DND-41 (cell line): ENCODE measurements around the gene CNTN5.

Experiments used
- ATAC-seq: fragments of 200-7000 bp; cut with Tn5 transposase; 3 replicates; pipeline ENCODE4 v1.9.1; 2021; ENCODE audit warnings: low read depth; ENCODE audit not compliant: insufficient read depth
- DNase-seq: peaks from one replicate; pipeline ENCODE4 v3.0.0-alpha.2; 2020
- H2AFZ ChIP-seq: 2 replicates; pipeline ENCODE4 v1.6.0; 2012; ENCODE audit warnings: low read depth, low read length
- H3K27ac ChIP-seq: 2 replicates; pipeline ENCODE4 v1.5.1; 2012; ENCODE audit warnings: low read length, inconsistent platforms
- H3K27me3 ChIP-seq: fragments of 200-600 bp; sonication (generic); 2 replicates; pipeline ENCODE4 v1.6.0; 2012; ENCODE audit warnings: low read length, mild to moderate bottlenecking, inconsistent platforms; ENCODE audit not compliant: insufficient read depth, poor library complexity
- H3K36me3 ChIP-seq: 2 replicates; pipeline ENCODE4 v1.5.1; 2012; ENCODE audit warnings: low read length, inconsistent platforms; ENCODE audit not compliant: insufficient read depth
- H3K4me1 ChIP-seq: 2 replicates; pipeline ENCODE4 v1.5.1; 2012; ENCODE audit warnings: mild to moderate bottlenecking, low read length; ENCODE audit not compliant: insufficient read depth
- H3K4me2 ChIP-seq: 2 replicates; pipeline ENCODE4 v1.6.0; 2012; ENCODE audit warnings: mild to moderate bottlenecking, moderate library complexity, low read length, inconsistent platforms; ENCODE audit not compliant: insufficient read depth
- H3K4me3 ChIP-seq, 2 experiments: fragments of 200-600 bp in 1 of 2; shearing (Covaris generic) in 1 of 2; 2 replicates each; pipeline ENCODE4 v1.5.1; 2012 to 2016; ENCODE audit warnings: inconsistent platforms in 2 of 2, low read length in 2 of 2, mild to moderate bottlenecking in 2 of 2, low read depth in 1 of 2, moderate library complexity in 1 of 2
- H3K79me2 ChIP-seq: 2 replicates; pipeline ENCODE4 v1.6.0; 2012; ENCODE audit warnings: low read length, inconsistent platforms; ENCODE audit not compliant: insufficient read depth
- H3K9ac ChIP-seq: 2 replicates; pipeline ENCODE4 v1.6.0; 2012; ENCODE audit warnings: low read depth, mild to moderate bottlenecking, inconsistent platforms, low read length, moderate library complexity
- H3K9me3 ChIP-seq: 2 replicates; pipeline ENCODE4 v1.5.1; 2012; ENCODE audit warnings: low read length, moderate library complexity, mild to moderate bottlenecking, inconsistent platforms; ENCODE audit not compliant: insufficient read depth, severe bottlenecking
- H4K20me1 ChIP-seq: 2 replicates; pipeline ENCODE4 v1.6.0; 2012; ENCODE audit warnings: low read length; ENCODE audit not compliant: insufficient read depth
- CTCF ChIP-seq: IDR thresholded peaks from 2 replicates; pipeline ENCODE4 v1.5.1; 2012; ENCODE audit warnings: borderline replicate concordance, low read length, moderate library complexity, mild to moderate bottlenecking; ENCODE audit not compliant: poor library complexity, severe bottlenecking; ENCODE audit errors: extremely low read depth
- EZH2 ChIP-seq: IDR thresholded peaks from 3 replicates; pipeline ENCODE4 v1.6.1; 2012; ENCODE audit warnings: borderline replicate concordance, low read depth, mild to moderate bottlenecking, moderate library complexity, low read length, inconsistent platforms; ENCODE audit not compliant: severe bottlenecking

Gene CNTN5

GRCh38 chr11:99781074-99781473 is 760.3 kb downstream of the CNTN5 start:
- ATAC-seq, result no peak
- Histone ChIP-seq H3K27me3 (no peaks in the 10 kb centered on the region), H3K9me3 (no peaks in the 10 kb centered on the region), H3K36me3 (no peaks in the 10 kb centered on the region), H3K79me2 (no peaks in the 10 kb centered on the region), H4K20me1 (no peaks in the 10 kb centered on the region), H3K27ac (no peak overlapping the region), H3K4me3 (no peak overlapping the region), H3K9ac (no peak overlapping the region), H3K4me1 (no peaks in the 10 kb centered on the region), H3K4me2 (no peak overlapping the region), H2AFZ (no peak overlapping the region)
- no peak for DNase-seq
- TF ChIP-seq EZH2, result no peak
- TF ChIP-seq CTCF, result no peak

DNA sequence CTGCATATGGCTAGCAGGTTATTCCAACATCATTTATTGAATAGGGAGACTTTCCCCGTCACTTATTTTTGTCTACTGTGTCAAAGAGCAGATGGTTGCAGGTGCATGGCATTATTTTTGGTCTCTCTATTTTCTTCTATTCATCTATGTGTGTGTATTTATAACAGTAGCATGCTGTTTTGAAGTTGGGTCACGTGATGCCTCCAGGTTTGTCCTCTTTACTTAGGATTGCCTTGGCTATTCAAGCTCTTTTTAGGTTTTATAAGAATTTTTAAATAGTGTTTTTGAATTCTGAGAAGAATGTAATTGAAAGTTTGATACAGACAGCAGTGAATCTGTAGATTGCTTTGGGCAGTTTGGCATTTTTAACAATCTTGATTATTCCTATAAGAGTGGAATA is 770.6 kb downstream of the CNTN5 start:
- Histone ChIP-seq H2AFZ (no peak overlapping the region), H3K9me3 (no peaks in the 10 kb centered on the region), H3K79me2 (no peaks in the 10 kb centered on the region), H3K9ac (no peak overlapping the region), H3K4me2 (no peak overlapping the region), H3K27ac (no peak overlapping the region), H3K4me1 (no peaks in the 10 kb centered on the region), H3K27me3 (no peaks in the 10 kb centered on the region), H3K36me3 (no peaks in the 10 kb centered on the region), H3K4me3 (no peak overlapping the region), H4K20me1 (no peaks in the 10 kb centered on the region)
- DNase-seq (no peak), ATAC-seq (no peak)
- TF ChIP-seq EZH2, result no peak
- no peak for TF ChIP-seq CTCF

GRCh38 chr11:99795999-99796398 is 775.2 kb downstream of the CNTN5 start:
- DNase-seq (no peak), ATAC-seq (no peak)
- no peak overlapping the region for H3K9ac ChIP-seq
- no peak overlapping the region for H3K4me3 ChIP-seq
- no peaks in the 10 kb centered on the region for H3K27me3 ChIP-seq
- H3K9me3 ChIP-seq, result no peaks in the 10 kb centered on the region
- no peak overlapping the region for H2AFZ ChIP-seq
- no peaks in the 10 kb centered on the region for H3K4me1 ChIP-seq
- no peaks in the 10 kb centered on the region for H3K36me3 ChIP-seq
- H3K4me2 ChIP-seq, result no peak overlapping the region
- TF ChIP-seq EZH2, result no peak
- TF ChIP-seq CTCF, result no peak
- H4K20me1 ChIP-seq, result no peaks in the 10 kb centered on the region
- H3K27ac ChIP-seq, result no peak overlapping the region
- no peaks in the 10 kb centered on the region for H3K79me2 ChIP-seq

DNA sequence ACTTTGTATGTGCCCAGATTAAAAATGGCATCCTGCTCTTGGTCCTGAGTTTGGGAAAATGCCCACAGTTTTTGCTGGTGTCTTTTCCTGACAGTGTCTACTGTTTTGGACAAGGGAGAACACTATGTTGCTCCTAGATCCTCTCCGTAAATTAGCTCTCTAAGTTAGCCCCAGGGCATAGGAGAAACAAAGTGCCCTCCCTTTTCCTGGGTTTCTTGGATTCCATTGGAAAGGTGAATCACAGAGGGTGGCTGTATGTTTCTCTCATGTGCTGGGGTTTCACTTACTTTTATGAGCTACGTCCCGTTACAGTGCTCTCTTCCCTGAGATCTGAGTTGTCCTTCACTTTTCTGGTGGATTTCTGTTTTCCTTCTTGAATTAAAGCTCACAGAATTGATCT is 782.8 kb downstream of the CNTN5 start:
- Histone ChIP-seq H3K79me2 (no peaks in the 10 kb centered on the region), H3K4me1 (no peaks in the 10 kb centered on the region), H3K4me2 (no peak overlapping the region), H3K27ac (no peak overlapping the region), H3K27me3 (no peaks in the 10 kb centered on the region), H3K9ac (no peak overlapping the region), H3K9me3 (no peaks in the 10 kb centered on the region), H4K20me1 (no peaks in the 10 kb centered on the region), H2AFZ (no peak overlapping the region), H3K36me3 (no peaks in the 10 kb centered on the region), H3K4me3 (no peak overlapping the region)
- no peak for ATAC-seq
- no peak for DNase-seq
- TF ChIP-seq EZH2, result no peak
- TF ChIP-seq CTCF, result no peak
